Neural progenitor cell (in vitro differentiated cells): ENCODE results near the gene CHRNA1. TPM values are rescaled to one million over a fixed set of nuclear protein-coding genes. Genes with fewer than 3 reads are reported as not detected.
A peak's percentile ranks its signal among the peaks of the same experiment; 100 is the strongest.

ENCODE experiments used
- DNase-seq: peaks from one replicate; pipeline ENCODE4 v3.0.0-alpha.2; 2016; ENCODE audit warnings: low spot score
- H2AFZ ChIP-seq: fragments of 200-600 bp; sonication (generic); replicated peaks from 2 replicates; pipeline ENCODE4 v1.6.1; 2016; ENCODE audit warnings: antibody characterized with exemption
- H3F3A ChIP-seq: fragments of 200-600 bp; sonication (generic); 2 replicates; pipeline ENCODE4 v1.6.1; 2016; ENCODE audit warnings: antibody characterized with exemption, low read depth
- H3K27ac ChIP-seq: fragments of 200-600 bp; sonication (generic); 2 replicates; pipeline ENCODE4 v1.5.1; 2016; ENCODE audit warnings: mild to moderate bottlenecking
- H3K27me3 ChIP-seq: fragments of 200-600 bp; sonication (generic); 2 replicates; pipeline ENCODE4 v1.6.1; 2016; ENCODE audit warnings: mild to moderate bottlenecking, moderate library complexity
- H3K36me3 ChIP-seq: fragments of 200-600 bp; sonication (generic); 2 replicates; pipeline ENCODE4 v1.5.1; 2016
- H3K4me1 ChIP-seq: fragments of 200-600 bp; sonication (generic); 2 replicates; pipeline ENCODE4 v1.6.1; 2016; ENCODE audit warnings: mixed run types
- H3K4me2 ChIP-seq: fragments of 200-600 bp; sonication (generic); 2 replicates; pipeline ENCODE4 v1.6.1; 2016
- H3K4me3 ChIP-seq: fragments of 200-600 bp; sonication (generic); 2 replicates; pipeline ENCODE4 v1.5.1; 2016
- H3K79me2 ChIP-seq: fragments of 200-600 bp; sonication (generic); 2 replicates; pipeline ENCODE4 v1.6.1; 2016; ENCODE audit warnings: low read depth
- H3K9ac ChIP-seq: fragments of 200-600 bp; sonication (generic); 2 replicates; pipeline ENCODE4 v1.6.1; 2016
- H3K9me3 ChIP-seq: fragments of 200-600 bp; sonication (generic); 2 replicates; pipeline ENCODE4 v1.5.1; 2016; ENCODE audit warnings: low read depth
- H4K20me1 ChIP-seq: fragments of 200-600 bp; sonication (generic); 2 replicates; pipeline ENCODE4 v1.6.1; 2016; ENCODE audit warnings: low read depth
- H3K27ac Mint-ChIP-seq: 3 replicates; pipeline ENCODE4 v1.8.0; 2021; ENCODE audit warnings: mixed read lengths
- H3K27me3 Mint-ChIP-seq: 2 replicates; pipeline ENCODE4 v1.8.0; 2022; ENCODE audit warnings: low read depth, mild to moderate bottlenecking, inconsistent platforms, moderate library complexity, mixed read lengths; ENCODE audit not compliant: insufficient read depth
- H3K36me3 Mint-ChIP-seq: 3 replicates; pipeline ENCODE4 v1.8.0; 2021; ENCODE audit warnings: mixed read lengths
- H3K4me1 Mint-ChIP-seq: 3 replicates; pipeline ENCODE4 v1.8.0; 2021; ENCODE audit warnings: mixed read lengths
- H3K4me3 Mint-ChIP-seq: 3 replicates; pipeline ENCODE4 v1.8.0; 2021; ENCODE audit warnings: mild to moderate bottlenecking, moderate library complexity, mixed read lengths
- H3K9me3 Mint-ChIP-seq: 3 replicates; pipeline ENCODE4 v1.8.0; 2020; ENCODE audit warnings: mixed read lengths
- EZH2 ChIP-seq: fragments of 200-600 bp; sonication (generic); IDR thresholded peaks from 2 replicates; pipeline ENCODE4 v1.6.1; 2017; ENCODE audit warnings: antibody characterized with exemption, mild to moderate bottlenecking, moderate library complexity
- EZH2phosphoT487 ChIP-seq: fragments of 200-600 bp; sonication (generic); IDR thresholded peaks from 2 replicates; pipeline ENCODE4 v1.6.1; 2017; ENCODE audit warnings: antibody characterized with exemption
- total RNA-seq: library from RNA; depleted of rRNA; stranded (reverse); fragments of >200 nt; gene quantifications from 2 replicates; pipeline ENCODE4 v1.2.3, GENCODE V29; 2015; ENCODE audit warnings: low replicate concordance
- TF ChIP-seq, protein P1 (sequence below): fragments of 200-600 bp; sonication (generic); IDR thresholded peaks from 2 replicates; pipeline ENCODE4 v1.5.1; 2017; ENCODE audit warnings: antibody characterized with exemption, mild to moderate bottlenecking

CHRNA1 gene
- total RNA-seq, 1 donor from 2014 or later = 0.11 TPM

DNA sequence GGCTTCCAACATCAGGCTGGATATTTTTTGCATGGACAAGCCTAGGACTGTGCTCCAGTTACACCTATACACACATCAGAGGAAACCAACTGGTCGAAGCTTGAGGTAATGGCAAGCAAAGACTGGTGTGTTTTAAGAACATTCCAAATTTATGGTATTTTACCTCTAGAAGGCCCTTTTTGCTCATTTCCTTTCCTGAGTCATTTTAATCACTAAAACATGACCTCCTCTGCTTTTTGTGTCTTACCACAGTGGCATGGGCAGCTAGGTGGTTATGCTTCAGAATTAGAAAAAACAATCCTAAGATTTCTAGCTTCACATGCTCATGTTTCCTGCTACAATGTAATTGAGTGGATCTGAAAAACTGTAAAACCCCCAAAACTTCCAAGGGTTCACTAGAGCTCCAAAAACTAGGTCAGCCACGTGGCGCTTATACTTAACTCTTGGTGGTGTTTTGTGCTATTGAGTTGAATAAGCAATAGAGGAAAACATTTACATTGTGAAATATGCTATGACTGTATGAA is 30.6 kb upstream of the CHRNA1 start:
- no peak for TF ChIP-seq EZH2
- TF ChIP-seq, protein P1, sequence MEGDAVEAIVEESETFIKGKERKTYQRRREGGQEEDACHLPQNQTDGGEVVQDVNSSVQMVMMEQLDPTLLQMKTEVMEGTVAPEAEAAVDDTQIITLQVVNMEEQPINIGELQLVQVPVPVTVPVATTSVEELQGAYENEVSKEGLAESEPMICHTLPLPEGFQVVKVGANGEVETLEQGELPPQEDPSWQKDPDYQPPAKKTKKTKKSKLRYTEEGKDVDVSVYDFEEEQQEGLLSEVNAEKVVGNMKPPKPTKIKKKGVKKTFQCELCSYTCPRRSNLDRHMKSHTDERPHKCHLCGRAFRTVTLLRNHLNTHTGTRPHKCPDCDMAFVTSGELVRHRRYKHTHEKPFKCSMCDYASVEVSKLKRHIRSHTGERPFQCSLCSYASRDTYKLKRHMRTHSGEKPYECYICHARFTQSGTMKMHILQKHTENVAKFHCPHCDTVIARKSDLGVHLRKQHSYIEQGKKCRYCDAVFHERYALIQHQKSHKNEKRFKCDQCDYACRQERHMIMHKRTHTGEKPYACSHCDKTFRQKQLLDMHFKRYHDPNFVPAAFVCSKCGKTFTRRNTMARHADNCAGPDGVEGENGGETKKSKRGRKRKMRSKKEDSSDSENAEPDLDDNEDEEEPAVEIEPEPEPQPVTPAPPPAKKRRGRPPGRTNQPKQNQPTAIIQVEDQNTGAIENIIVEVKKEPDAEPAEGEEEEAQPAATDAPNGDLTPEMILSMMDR = no peak
- TF ChIP-seq EZH2phosphoT487 = no peak
- Histone ChIP-seq H3K4me2 (peak overlapping the region; percentile 64), H3K27ac (peak overlapping the region; percentile 82), H2AFZ (no peak overlapping the region), H3F3A (peaks cover 42% of the 10 kb centered on the region), H3K27me3 (no peaks in the 10 kb centered on the region), H3K4me3 (no peak overlapping the region), H4K20me1 (no peaks in the 10 kb centered on the region), H3K9me3 (no peaks in the 10 kb centered on the region), H3K4me1 (peaks cover 45% of the 10 kb centered on the region), H3K36me3 (peaks cover 7% of the 10 kb centered on the region), H3K79me2 (no peaks in the 10 kb centered on the region), H3K9ac (no peak overlapping the region)
- peaks cover 19% of the 10 kb centered on the region for H3K36me3 Mint-ChIP-seq
- DNase-seq = no peak
- peak overlapping the region; percentile 25 for H3K27ac Mint-ChIP-seq
- H3K4me1 Mint-ChIP-seq = peaks cover 17% of the 10 kb centered on the region
- no peak overlapping the region for H3K4me3 Mint-ChIP-seq
- peaks cover 4% of the 10 kb centered on the region for H3K9me3 Mint-ChIP-seq
- peaks cover 2% of the 10 kb centered on the region for H3K27me3 Mint-ChIP-seq

DNA sequence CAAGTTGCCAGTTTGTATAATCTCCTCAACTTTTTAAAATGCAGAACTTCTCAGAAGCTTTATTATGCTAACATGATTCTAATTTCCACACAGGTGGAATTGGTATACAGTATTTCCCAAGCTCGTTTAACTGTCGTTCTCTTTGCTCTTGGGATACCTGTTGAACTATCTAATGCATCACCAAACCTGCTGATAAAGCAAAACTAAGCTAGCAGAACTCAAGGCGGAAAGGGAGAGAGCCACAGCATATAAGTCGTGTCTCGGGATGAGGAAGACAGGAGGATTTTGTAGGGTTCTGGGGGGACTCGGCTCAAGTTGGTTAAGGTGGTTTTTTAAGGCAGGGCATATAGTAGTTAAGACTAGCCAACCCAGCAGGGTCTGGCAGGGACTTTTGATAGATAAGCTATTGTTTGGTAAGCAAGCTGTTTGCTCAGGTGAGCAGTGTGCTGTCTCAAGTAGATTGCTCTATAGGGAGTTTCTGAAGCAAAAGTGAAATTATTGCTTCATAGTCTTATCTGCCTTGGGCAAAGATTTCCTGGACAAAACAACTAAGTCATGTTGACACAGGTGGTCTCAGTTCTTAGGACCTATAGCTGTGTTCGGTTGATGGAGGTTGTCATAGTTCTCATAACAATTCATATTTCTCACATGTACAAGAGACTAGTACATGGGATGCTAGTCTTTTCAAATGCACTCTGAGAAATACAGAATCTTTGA is 28.2 kb upstream of the CHRNA1 start:
- Histone ChIP-seq H3K4me2 (no peak overlapping the region), H3K9me3 (no peaks in the 10 kb centered on the region), H2AFZ (no peak overlapping the region), H3K36me3 (no peaks in the 10 kb centered on the region), H3K9ac (no peak overlapping the region), H3K27me3 (no peaks in the 10 kb centered on the region), H3F3A (peaks cover 57% of the 10 kb centered on the region), H3K79me2 (no peaks in the 10 kb centered on the region), H4K20me1 (no peaks in the 10 kb centered on the region), H3K4me1 (peaks cover 60% of the 10 kb centered on the region), H3K4me3 (no peak overlapping the region), H3K27ac (no peak overlapping the region)
- no peak overlapping the region for H3K4me3 Mint-ChIP-seq
- peaks cover 33% of the 10 kb centered on the region for H3K4me1 Mint-ChIP-seq
- peaks cover 9% of the 10 kb centered on the region for H3K36me3 Mint-ChIP-seq
- H3K27ac Mint-ChIP-seq = no peak overlapping the region
- peaks cover 4% of the 10 kb centered on the region for H3K27me3 Mint-ChIP-seq
- TF ChIP-seq, protein P1 = no peak
- TF ChIP-seq EZH2 (no peak), EZH2phosphoT487 (no peak)
- no peak for DNase-seq
- H3K9me3 Mint-ChIP-seq = peaks cover 5% of the 10 kb centered on the region

DNA sequence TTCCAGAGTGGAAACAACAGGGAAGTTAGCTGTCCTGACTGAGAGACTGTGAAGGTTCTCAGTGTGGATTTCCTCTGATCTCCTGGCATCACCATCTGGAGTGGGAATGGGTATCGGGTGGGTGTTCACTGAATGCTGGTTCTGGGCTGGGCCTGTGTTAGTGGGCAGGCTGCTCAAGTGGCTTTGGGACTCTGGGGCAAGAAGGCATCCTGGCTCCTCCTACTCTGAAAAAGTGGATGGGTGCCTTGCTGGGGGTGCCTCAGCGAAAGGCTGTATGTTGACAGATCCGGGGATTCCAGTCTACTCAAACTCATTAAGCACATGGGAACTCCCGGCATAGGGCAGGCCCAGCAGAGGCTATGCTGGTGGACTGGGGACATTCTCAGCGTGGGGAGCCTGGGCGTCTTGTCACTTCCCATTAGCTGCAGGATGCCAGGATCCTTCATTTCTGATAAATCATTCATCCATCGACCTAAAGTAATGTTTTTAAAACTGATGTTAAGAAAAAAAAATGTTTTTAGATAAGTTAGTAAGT is 27.5 kb upstream of the CHRNA1 start:
- H3K9me3 ChIP-seq = no peaks in the 10 kb centered on the region
- no peak overlapping the region for H3K4me3 ChIP-seq
- Mint-ChIP-seq H3K27me3 (peaks cover 4% of the 10 kb centered on the region), H3K4me3 (no peak overlapping the region), H3K4me1 (peaks cover 38% of the 10 kb centered on the region), H3K36me3 (peaks cover 6% of the 10 kb centered on the region), H3K9me3 (peaks cover 5% of the 10 kb centered on the region), H3K27ac (no peak overlapping the region)
- TF ChIP-seq EZH2phosphoT487 = no peak
- no peaks in the 10 kb centered on the region for H4K20me1 ChIP-seq
- H2AFZ ChIP-seq = peak overlapping the region; percentile 16
- H3K79me2 ChIP-seq = no peaks in the 10 kb centered on the region
- no peaks in the 10 kb centered on the region for H3K36me3 ChIP-seq
- DNase-seq = no peak
- no peak overlapping the region for H3K27ac ChIP-seq
- no peak overlapping the region for H3K4me2 ChIP-seq
- H3F3A ChIP-seq = peaks cover 56% of the 10 kb centered on the region
- peaks cover 61% of the 10 kb centered on the region for H3K4me1 ChIP-seq
- H3K27me3 ChIP-seq = no peaks in the 10 kb centered on the region
- H3K9ac ChIP-seq = no peak overlapping the region

DNA sequence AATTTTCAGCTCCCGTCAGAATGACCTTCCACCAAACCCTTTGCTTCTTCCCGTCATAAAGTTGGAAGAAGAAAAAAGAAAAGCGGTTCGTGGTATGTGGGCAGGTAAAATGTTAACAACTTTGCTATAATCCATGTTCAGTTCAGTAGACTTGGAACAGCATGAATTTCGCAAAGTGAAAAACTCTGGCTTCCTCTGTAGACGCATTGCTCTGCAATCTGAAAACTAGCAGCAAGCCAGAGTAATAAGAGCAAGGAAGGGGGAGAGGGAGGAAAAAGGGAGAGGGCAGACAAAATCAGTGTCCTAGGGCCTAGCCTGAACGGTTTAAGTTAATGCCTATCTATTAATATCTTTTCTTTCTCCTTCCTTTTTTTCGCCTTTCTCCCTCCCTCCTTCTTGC is 26.7 kb upstream of the CHRNA1 start:
- Mint-ChIP-seq H3K36me3 (peaks cover 6% of the 10 kb centered on the region), H3K9me3 (peaks cover 5% of the 10 kb centered on the region), H3K4me3 (no peak overlapping the region), H3K27ac (peak overlapping the region; percentile 25), H3K27me3 (peaks cover 4% of the 10 kb centered on the region), H3K4me1 (peaks cover 34% of the 10 kb centered on the region)
- no peaks in the 10 kb centered on the region for H4K20me1 ChIP-seq
- no peak for DNase-seq
- no peak overlapping the region for H3K4me2 ChIP-seq
- H3K27ac ChIP-seq = no peak overlapping the region
- no peak overlapping the region for H3K4me3 ChIP-seq
- no peaks in the 10 kb centered on the region for H3K27me3 ChIP-seq
- H3K9me3 ChIP-seq = no peaks in the 10 kb centered on the region
- H3K79me2 ChIP-seq = no peaks in the 10 kb centered on the region
- peaks cover 48% of the 10 kb centered on the region for H3F3A ChIP-seq
- no peaks in the 10 kb centered on the region for H3K36me3 ChIP-seq
- no peak for TF ChIP-seq EZH2phosphoT487
- TF ChIP-seq, protein P1 = no peak
- TF ChIP-seq EZH2 = no peak
- peak overlapping the region; percentile 32 for H2AFZ ChIP-seq
- H3K4me1 ChIP-seq = peaks cover 55% of the 10 kb centered on the region
- no peak overlapping the region for H3K9ac ChIP-seq
